GM18909 (cell line): ENCODE measurements around the gene CASK.

Source experiments
- ATAC-seq: cut with Tn5 transposase; IDR thresholded peaks from one replicate; pipeline ENCODE4 v1.9.1; 2021; ENCODE audit warnings: mild to moderate bottlenecking; ENCODE audit not compliant: unreplicated experiment, poor library complexity

CASK gene

DNA sequence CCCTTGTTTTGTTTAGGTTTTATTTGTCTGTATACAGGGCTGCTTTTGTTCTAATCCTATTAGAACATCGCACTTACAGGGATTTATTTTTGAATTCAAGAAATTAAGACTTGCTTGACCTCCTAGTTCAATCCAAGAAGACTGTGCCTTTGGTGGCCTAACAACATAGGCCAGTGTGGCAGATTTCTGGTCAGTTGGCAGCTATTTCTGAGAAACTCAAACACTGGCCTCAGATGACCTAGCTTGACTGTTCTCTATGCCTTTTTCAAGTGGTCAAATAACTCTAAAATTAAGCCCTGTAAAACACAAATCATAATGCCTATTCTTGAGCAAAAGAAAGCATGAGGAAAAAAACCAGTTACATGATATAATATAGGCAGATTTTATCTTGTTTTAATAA is 323.8 kb downstream of the CASK start:
- ATAC-seq = no peak

DNA sequence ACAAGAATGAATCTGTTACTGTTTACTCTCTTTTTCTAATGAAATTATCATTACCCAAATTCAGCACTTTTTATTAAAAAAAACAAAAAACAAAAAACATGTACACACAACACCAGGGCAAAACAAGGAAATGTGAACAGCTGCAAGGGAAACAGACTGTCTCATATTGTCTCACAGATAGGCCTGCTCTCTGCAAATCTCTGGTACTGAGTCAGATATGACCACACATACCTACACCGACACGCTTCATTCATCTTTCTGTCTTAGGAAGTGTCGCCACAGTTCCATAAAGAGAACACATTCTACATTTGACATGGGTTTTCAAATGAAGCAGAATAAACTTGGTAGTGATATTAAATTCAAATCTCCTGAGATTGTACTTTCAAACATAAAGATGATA is 326.8 kb downstream of the CASK start:
- peak; percentile 89 for ATAC-seq

DNA sequence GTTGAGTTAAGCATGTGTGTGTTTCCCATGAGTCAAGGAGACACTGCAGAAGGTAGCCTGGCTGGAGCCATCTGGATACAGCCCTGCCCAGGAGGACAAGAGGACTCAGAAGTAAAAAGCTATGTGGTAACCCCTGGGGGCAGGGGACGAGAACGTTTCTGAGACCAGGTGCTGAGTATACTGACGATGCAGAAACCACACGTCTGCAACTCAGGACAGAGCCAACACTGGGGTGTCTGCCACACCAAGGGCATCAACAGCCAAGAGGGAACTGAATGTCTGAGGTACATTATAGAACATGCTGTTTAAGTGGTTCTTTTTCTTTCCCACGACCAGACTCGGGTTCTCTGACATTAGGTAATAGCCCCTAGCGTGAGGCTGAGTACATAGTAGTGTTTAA is 328.7 kb downstream of the CASK start:
- ATAC-seq = no peak

DNA sequence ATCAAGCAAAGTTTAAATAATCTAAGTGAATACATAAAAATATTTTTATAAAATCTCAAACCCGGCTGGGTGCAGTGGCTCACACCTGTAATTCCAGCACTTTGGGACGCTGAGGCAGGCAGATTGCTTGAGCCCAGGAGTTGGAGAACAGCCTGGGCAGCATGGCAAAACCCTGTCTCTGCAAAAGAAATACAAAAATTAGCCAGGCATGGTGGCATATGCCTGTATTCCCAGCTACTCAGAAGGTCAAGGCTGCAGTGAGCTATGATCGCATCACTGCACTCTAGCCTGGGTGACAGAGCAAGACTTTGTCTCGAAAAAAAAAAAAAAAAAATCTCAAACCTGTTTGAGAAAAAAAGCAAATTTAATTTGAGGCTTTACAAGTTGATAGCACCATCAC is 331.4 kb downstream of the CASK start:
- no peak for ATAC-seq

DNA sequence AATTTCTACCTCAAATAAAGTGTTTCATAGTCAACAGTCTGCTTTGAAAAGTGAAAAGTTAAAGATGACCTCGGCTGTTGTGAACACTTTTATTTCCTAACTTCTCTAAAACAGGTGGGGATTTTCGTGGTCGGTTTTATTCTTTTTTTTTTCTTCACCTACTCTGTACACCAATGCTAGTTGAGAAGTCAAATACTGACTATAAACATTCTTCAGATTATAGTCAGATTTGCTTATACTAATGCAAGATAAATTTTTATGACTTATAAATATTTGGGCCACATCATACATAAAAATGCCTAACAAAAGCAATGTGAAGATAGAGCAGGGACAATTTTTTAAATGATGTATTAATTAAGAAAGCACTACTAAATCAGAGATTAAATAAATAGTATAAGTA is 332.7 kb downstream of the CASK start:
- no peak for ATAC-seq

DNA sequence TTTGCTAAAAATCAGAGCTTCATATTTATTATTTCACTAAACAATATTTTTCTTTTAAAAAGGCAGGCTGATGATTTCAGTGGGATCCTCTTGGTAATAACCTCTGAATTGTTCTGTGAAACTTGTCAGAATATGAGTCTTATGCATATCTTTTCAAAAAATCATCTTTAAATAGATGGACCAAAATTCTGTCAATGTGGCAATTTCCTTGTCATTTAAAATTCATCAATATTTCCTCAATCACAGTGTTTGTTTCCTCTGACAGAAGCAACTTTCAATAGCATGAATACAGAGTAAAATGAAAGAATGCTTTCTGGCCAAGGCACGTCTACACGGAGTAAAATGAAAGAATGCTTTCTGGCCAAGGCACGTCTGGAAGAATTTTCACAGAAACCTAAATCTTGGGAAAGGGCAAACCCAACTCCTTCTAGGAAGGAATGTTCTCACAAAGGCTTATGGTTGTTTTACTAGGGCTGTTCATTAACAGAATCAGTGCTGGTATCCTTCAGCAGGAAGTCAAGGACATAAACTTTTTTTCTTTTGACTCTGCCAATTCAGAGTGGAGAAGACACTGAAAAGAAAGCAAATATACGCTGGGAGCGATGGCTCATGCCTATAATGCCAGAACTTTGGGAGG is 333.6 kb downstream of the CASK start:
- no peak for ATAC-seq

DNA sequence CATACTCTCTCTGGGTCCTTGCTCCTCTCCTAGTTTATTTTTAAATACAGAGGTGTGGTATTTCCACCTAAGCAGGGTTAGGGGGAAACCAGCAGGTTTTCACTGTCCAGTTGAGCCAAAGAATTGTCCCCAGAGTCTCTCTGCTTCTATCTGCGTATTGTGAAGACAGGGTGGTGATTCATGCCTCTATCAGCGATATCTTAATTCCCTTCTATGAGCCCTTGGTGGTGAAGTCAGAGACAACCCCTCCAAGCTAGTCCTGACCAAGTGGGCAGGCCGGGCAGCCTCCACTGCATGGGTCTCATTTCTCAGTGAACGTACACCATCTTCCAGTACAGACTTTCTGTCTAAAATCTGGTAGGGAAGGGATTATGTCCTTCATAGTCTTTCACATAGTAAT is 335.1 kb downstream of the CASK start:
- ATAC-seq = no peak

DNA sequence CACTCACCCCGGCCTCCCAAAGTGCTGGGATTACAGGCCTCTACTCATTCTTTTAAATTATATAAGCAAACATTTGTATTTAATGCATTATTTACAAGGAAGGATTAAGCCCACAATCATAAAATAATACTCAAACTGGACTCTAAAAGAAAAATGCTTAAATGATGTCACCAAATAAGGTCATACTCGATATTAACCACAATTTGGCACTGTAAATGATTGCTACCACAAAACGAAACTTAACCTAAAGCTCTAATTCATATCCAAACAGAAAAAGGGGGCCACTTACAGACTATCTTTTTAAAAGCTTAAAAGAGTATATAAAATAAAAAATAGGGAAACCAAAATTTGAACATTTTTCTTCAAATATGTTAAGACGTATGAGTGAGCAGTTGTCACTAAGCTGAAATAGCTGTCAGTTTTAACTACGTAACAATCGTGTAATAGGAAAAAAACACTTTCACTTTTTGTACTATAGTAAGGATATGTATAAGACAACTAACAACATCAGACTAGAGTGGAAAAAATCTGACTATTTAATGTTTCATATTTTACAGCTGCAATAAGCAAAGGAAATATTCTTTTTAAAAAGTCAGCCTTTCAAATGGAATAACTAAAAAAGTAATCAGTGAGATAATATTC is 342.8 kb downstream of the CASK start:
- no peak for ATAC-seq

DNA sequence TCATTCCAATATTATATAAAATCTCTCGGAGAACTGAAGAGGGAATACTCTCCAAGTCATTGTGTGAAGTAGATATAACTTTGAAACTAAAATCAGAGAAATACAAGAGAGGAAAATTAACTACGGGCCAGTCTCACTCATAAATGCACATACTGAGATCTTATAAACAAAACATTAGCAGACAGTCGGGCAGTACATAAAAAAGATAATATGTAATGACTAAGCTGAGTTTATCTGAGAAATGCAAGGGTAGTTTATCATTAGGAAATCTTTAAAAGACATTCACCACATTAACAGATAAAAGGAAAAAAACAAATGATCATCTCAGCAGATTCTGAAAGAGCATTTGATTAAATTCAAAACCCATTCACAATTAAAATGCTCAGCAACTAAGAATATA is 359.5 kb downstream of the CASK start:
- no peak for ATAC-seq

DNA sequence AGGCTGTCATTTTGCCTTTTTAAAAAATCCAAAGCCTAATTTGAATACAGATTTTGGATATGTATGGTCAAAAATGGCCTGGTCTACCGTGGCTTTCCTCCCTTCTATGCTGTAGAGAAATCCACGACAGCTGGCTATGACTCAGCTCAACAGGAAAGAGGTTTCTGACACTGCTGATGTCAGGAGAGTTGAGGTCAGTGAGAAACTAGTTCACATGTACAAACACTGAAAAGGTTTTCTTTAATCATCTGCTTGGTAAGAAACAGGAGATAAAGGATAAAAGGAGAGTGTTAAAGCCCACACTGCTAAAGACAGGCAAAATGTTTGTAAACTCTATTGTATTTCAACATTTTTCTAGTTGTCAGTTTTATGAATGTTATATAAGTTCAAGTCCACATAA is 362.3 kb downstream of the CASK start:
- peak; percentile 92 for ATAC-seq

DNA sequence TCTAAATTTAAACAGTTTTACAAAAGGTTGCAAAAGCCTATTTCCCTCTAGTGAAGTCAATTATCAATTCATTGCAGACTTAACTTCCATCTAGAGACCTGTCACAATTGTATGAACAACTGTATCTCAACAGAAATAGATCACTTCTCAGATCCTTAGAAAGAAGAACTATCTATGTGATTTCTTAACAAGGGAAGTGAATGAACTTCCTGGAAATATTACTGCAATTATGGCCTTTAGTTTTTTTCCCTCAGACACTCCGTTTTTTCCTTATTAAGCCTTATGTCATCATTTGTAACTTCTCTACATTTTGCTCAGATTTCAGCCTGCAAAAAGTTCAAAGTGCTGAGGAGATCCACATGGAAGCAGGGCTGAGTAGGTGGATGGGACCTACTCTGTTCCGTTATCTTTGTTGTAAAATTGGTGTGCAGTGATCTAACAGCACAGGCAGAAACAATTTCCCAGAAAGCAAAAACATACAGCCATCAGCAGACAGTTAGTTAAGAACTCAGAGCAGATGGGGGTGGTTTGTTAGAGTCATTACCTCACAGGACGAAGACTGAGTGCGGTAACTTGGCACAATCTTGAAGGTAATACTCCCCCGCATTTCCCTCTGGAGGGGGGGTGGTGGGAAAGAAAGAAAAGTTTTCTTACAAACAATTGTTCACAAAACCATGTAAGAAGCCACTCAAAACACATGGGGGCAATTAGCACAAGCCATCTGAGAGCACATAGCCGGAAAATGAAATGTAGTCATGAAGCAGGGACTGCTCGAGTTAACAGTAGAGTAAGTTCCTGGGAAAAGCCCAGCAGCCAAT is 363.9 kb downstream of the CASK start:
- ATAC-seq = no peak

DNA sequence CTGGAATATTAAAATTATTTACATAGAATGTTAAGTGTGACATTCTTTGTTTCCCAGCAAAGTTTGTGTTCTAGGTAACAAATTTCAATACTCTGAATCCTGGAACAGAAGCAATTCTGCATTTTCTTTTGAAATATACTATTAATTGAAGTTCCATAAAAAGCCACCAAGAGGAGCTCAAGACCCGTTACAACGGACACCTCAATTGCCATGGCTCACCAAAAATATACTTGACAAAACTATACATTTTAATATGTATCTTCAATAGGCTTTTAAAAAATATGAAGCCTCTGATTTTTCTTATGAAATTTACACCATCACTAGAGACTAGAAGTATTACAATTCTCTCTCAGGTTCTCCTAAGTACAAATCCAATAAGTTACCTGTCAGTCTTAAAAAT is 364.8 kb downstream of the CASK start:
- ATAC-seq = no peak

DNA sequence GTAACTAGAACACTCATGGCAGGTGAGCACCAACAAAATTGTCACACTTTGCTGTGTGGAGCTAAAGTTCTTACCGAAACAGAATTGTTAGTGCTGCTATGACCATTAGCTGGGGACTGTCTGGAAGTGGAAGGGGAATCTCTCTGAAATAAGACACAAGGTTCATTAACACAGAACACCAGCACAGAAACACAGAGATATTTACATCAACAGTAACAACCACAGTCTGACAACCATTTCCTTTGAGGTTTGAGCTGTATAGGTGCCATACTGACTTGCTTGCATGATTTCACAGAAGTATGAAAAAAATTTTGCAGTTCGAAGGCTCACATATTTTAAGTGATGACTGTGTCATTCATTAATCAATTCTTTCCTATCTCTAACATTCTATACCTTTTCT is 366.4 kb downstream of the CASK start:
- ATAC-seq = peak; percentile 49

DNA sequence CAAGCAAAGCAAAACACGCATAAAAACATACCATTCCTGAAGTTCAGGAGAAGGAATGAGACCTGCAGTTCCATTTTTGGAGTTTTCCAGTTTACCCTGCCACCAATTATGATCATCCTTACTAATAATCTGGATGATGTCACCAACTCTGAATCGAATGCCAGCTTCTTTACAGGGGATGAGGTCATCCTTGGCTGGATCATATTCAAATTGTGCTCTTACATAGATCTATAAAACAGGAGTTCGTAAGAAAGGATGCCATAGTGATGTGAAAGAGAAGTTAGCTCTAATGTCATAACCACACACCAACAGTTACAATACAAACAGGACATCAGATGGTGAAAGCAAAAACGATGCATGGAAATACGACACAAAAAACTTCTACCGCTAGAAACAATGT is 369.7 kb downstream of the CASK start:
- ATAC-seq = no peak

DNA sequence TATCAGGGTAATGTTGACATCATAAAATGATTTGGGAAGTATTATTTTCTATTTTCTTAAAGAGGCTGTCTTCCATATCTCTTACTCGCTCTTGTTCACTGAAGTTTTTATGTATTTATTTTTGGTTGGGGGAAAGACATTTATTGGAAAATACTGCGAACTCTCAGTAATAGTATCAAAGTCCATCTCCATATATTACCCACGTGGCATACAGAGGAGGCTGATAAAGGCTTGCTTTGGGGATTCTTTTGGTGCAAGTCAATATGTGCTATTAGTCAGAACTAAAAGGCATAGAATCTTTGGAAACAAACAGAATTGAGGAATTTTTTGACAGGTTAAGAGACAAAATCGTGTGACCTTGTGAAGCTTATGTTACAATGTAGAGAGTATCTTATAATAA is 374.9 kb downstream of the CASK start:
- ATAC-seq = no peak

DNA sequence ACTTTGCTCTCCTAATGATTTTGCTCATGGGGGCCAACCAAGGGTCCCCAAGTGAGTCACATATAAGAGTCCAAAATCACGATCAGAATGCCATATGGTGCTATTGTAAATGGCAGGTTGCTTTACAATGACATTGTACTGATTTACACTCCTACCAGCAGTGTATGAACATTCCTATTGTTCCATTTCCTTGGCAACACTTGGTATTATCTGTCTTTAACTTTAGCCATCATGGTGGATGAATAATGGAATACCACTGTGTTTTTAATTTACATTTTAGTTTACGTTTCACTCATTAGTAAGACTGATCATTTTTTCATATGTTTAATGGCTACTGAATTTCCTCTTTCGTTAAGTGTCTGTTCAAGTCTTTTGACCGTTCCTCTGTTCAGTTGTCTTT is 379.7 kb downstream of the CASK start:
- ATAC-seq = no peak

DNA sequence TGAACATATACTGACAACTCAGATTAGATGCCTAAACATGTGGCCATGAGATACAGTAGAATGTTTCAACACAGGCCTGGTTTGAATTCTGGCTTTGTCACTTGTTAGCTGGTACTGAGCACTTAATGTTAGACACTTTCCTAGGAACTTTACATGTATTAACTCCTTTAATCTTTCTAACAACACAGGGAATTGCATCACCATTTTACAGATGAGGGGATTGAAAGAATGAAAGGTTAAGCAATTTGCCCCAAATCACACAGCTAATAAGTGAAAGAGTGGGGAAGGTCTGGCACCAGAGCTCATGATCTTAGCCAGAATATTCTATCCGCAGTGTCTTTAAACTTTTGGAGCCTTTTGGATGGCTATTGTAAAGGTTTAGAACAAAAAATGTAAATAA is 380.3 kb downstream of the CASK start:
- ATAC-seq = no peak

DNA sequence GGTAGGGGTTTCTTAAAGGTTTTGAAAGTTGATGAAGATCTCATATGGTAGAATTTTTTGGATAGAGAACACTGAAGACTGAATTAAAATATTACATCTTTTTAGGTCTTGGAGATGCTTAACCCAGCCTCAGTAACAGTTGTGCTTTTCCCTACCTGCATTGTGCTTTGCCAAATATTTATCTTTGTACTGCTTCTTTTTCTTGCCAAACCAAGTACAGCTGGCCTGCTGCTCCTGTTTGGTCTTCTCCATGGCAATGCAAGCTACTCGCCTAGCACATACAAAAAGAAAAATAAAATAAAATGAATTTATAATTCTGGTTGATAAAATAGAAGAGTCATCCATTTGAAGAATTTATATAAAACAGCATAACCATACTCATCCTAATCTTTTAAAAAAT is 380.8 kb downstream of the CASK start:
- ATAC-seq = no peak

DNA sequence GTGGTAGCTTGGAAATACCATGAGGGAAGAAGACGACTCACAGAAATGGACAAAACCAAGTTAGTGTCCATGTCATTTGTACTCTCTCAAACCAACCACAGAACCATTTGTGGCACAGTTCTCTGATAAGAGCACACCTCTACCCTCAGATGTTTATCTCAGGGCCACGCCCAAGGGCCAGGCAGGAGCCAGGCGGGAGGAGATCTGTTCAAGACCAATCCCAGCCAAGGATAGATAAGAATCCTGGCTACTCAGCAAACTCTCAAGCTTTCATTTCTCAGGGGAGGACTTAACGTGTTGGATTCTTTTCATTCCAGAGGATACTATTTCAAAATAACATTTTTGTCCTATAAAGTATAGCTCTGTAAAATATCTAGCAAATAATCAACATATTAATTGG is 381.2 kb downstream of the CASK start:
- no peak for ATAC-seq

DNA sequence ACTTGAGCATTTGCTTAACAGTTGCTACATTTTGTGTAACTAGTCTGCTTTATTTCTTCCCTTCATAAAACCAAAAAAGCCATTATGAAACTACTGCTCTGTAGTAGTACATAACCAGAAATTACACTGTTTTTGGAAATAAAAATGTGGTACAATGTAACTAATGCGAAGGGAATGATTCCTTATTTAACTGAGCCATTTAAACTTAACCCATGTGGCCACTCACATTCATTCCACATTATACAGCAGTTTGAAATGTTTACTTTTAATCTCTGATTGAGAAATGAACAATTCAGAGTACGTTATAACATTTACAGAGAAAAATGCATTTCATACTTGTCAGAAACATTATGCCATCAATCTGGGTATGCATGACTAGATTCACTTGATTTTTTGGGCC is 382.0 kb downstream of the CASK start:
- ATAC-seq = no peak

DNA sequence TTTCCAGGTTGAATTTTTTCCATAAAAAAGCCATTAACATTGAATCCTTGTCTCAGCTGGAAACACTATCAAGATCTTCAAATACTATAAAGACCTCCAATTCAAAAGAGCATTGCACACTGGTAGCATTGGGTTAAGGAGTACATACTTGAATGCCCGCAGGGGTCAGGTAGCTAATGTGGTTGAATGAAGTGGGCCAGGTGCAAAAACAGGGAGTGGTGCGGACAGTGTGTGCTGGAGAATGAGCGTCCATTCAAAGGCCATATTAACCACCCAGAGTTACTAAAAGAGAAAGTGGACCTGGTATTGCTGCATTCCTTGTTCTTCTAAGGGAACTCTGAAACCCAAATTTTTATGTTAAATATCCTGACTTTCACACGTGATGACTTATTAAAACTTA is 384.6 kb downstream of the CASK start:
- no peak for ATAC-seq

DNA sequence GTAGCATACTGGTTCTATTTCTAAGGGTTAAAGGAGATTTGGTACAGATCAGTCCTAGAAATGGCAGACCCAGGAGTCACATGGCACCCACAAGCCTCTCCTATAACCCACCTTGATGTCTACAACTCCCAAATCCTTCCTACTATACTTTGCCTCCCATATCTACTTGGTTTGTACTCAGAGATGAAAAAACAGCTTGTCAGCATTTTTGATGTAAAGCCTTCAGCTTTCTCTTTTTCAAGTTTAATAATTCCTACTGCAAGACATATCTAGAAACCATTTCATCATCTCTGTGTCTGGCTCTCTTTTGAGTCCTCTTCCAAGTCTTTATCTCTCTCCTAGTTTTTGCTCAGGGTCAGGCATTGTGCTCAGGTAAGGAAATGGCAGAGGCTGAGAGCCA is 393.3 kb downstream of the CASK start:
- no peak for ATAC-seq
